Urothelium cell line (cell line): ENCODE measurements around the gene LZTR1.
A peak's percentile ranks its signal among the peaks of the same experiment; 100 is the strongest.

Experiments
- DNase-seq: peaks from one replicate; pipeline ENCODE4 v3.0.0; 2011; ENCODE audit warnings: low spot score, mixed read lengths
- FAIRE-seq: peaks from 2 replicates; lab custom pipeline; 2011; peaks lifted over from hg19 to GRCh38; lab: Jason Lieb, UNC

The LZTR1 gene

GRCh38 chr22:21012446-21013407 lies 30.6 kb downstream of the LZTR1 start:
- no peak for FAIRE-seq
- no peak for DNase-seq

- FAIRE-seq (peak; percentile 56), DNase-seq (no peak)
Measured at GRCh38 chr22:21013657-21014201, 31.6 kb downstream of the LZTR1 start.

- FAIRE-seq (peak; percentile 98), DNase-seq (peak; percentile 96)
Measured at GRCh38 chr22:21014202-21014725, 32.2 kb downstream of the LZTR1 start.

- DNase-seq (peak; percentile 36), FAIRE-seq (peak; percentile 99)
Measured at GRCh38 chr22:21014726-21015465, 32.8 kb downstream of the LZTR1 start, which contains the start of gene P2RX6. P2RX6 (plus strand) TSS chr22:21015165; CDS start chr22:21015175, 10 bp downstream.

GRCh38 chr22:21015466-21016006 lies 33.4 kb downstream of the LZTR1 start:
- DNase-seq (no peak), FAIRE-seq (no peak)

- no peak for FAIRE-seq
Measured at GRCh38 chr22:21016644-21017420, 34.7 kb downstream of the LZTR1 start.

GRCh38 chr22:21018314-21018713 lies 36.2 kb downstream of the LZTR1 start:
- no peak for FAIRE-seq
- no peak for DNase-seq

More at GRCh38 chr22:21016644-21017420, 34.7 kb downstream of the LZTR1 start:
- no peak for DNase-seq

GRCh38 chr22:21020802-21021429 lies 38.8 kb downstream of the LZTR1 start:
- no peak for FAIRE-seq
- DNase-seq = peak; percentile 48

- no peak for DNase-seq
- FAIRE-seq = no peak
Measured at GRCh38 chr22:21022507-21022906, 40.4 kb downstream of the LZTR1 start.

- FAIRE-seq (no peak), DNase-seq (no peak)
Measured at GRCh38 chr22:21022955-21023614, 41.0 kb downstream of the LZTR1 start.

GRCh38 chr22:21025266-21025665 lies 43.2 kb downstream of the LZTR1 start:
- DNase-seq = no peak
- FAIRE-seq = no peak

GRCh38 chr22:21025763-21026755 lies 44.0 kb downstream of the LZTR1 start:
- peak; percentile 86 for FAIRE-seq
- DNase-seq = no peak

GRCh38 chr22:21026783-21027692 lies 44.9 kb downstream of the LZTR1 start:
- peak; percentile 40 for FAIRE-seq
- no peak for DNase-seq

- FAIRE-seq = peak; percentile 20
Measured at GRCh38 chr22:21028277-21029251, 46.5 kb downstream of the LZTR1 start.

GRCh38 chr22:21029486-21030025 lies 47.5 kb downstream of the LZTR1 start:
- no peak for DNase-seq
- FAIRE-seq = peak; percentile 35

More at GRCh38 chr22:21028277-21029251, 46.5 kb downstream of the LZTR1 start:
- no peak for DNase-seq
